Suprapubic skin (tissue), 4 donors: Measurements from ENCODE around the gene WWC1. TPM values are rescaled to one million over a fixed set of nuclear protein-coding genes. Genes with fewer than 3 reads are reported as not detected.

Experiments
- DNase-seq, 2 donors: peaks; one replicate each; pipeline ENCODE4 v3.0.0-alpha.2; 2019; ENCODE audit warnings: low spot score in 2 of 2
- H3K27ac ChIP-seq: fragments of 200-600 bp; sonication (generic); one replicate; pipeline ENCODE4 v1.5.1; 2019
- H3K27me3 ChIP-seq: fragments of 200-600 bp; sonication (generic); one replicate; pipeline ENCODE4 v1.5.1; 2019
- H3K36me3 ChIP-seq: fragments of 200-600 bp; sonication (generic); one replicate; pipeline ENCODE4 v1.5.1; 2019
- H3K4me1 ChIP-seq: fragments of 200-600 bp; sonication (generic); one replicate; pipeline ENCODE4 v1.5.1; 2019
- H3K4me3 ChIP-seq: fragments of 200-600 bp; sonication (generic); one replicate; pipeline ENCODE4 v1.5.1; 2019; ENCODE audit warnings: mild to moderate bottlenecking
- H3K9me3 ChIP-seq: fragments of 200-600 bp; sonication (generic); one replicate; pipeline ENCODE4 v1.5.1; 2019
- EP300 ChIP-seq: sonication (generic); formaldehyde crosslinking; IDR thresholded peaks from one replicate; pipeline ENCODE4 v1.6.1; 2017; ENCODE audit warnings: antibody characterized with exemption
- POLR2A ChIP-seq, 2 donors: fragments of 450-650 bp; IDR thresholded peaks; one replicate each; pipeline ENCODE4 v1.6.1; 2017; ENCODE audit warnings: antibody characterized with exemption in 2 of 2, mild to moderate bottlenecking in 2 of 2, moderate library complexity in 2 of 2
- POLR2AphosphoS5 ChIP-seq, 3 donors: sonication (generic); formaldehyde crosslinking; IDR thresholded peaks; one replicate each; pipeline ENCODE4 v1.6.1; 2017; ENCODE audit warnings: antibody characterized with exemption in 3 of 3
- WGBS: methylation state at CpG from one replicate; pipeline ENCODE4 v1.1.5; 2018; 5-methylcytosine and 5-hydroxymethylcytosine counted together
- total RNA-seq, 4 donors: library from RNA; depleted of rRNA; stranded (reverse); fragments of >200 nt; gene quantifications; one replicate each; pipeline ENCODE4 v1.1.0, GENCODE V29; 2016
- TF ChIP-seq, protein P1 (sequence below), 2 donors: fragments of 200-600 bp in 1 of 2; fragments of 450-650 bp in 1 of 2; sonication (generic) in 1 of 2; IDR thresholded peaks; one replicate each; pipeline ENCODE4 v1.5.1; 2016 to 2019; ENCODE audit warnings: antibody characterized with exemption in 2 of 2, mild to moderate bottlenecking in 1 of 2, moderate library complexity in 1 of 2

WWC1 gene
- total RNA-seq, 4 donors from 2014 or later = 28.3 to 38.3 (median 31.6) TPM

DNA sequence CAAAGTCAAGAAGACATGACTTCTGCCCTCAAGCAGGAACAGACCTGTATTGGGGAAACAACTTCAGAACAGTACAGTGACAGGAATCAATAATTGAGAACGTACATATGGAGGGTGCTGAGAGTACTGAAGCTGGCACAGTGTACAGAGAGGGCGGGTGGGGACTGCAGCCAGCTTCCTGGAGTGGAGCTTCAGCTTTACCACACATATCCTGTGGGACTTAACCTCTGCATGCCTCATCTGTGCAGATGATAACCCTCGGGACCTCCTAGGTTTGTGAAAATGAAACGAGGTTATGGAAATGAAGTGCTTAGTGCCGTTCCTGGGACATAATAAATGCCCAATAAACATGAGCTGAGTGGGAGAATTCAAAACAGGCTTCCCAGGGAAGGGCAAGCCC, 172.8 kb downstream of the WWC1 start:
- H3K27me3 ChIP-seq = no peaks in the 10 kb centered on the region
- no peaks in the 10 kb centered on the region for H3K9me3 ChIP-seq
- DNase-seq = no peak
- TF ChIP-seq POLR2AphosphoS5 (IDR thresholded peaks at IDR 0.05) = no peak
- TF ChIP-seq, protein P1, sequence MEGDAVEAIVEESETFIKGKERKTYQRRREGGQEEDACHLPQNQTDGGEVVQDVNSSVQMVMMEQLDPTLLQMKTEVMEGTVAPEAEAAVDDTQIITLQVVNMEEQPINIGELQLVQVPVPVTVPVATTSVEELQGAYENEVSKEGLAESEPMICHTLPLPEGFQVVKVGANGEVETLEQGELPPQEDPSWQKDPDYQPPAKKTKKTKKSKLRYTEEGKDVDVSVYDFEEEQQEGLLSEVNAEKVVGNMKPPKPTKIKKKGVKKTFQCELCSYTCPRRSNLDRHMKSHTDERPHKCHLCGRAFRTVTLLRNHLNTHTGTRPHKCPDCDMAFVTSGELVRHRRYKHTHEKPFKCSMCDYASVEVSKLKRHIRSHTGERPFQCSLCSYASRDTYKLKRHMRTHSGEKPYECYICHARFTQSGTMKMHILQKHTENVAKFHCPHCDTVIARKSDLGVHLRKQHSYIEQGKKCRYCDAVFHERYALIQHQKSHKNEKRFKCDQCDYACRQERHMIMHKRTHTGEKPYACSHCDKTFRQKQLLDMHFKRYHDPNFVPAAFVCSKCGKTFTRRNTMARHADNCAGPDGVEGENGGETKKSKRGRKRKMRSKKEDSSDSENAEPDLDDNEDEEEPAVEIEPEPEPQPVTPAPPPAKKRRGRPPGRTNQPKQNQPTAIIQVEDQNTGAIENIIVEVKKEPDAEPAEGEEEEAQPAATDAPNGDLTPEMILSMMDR (IDR thresholded peaks at IDR 0.05) = no peak
- TF ChIP-seq POLR2A (IDR thresholded peaks at IDR 0.05) = no peak
- TF ChIP-seq EP300 = no peak
- H3K4me1 ChIP-seq = no peaks in the 10 kb centered on the region
- no peak overlapping the region for H3K4me3 ChIP-seq
- 50% methylated on average over 5 of the region's 5 CpGs for WGBS
- H3K27ac ChIP-seq = no peak overlapping the region
- peaks cover 9% of the 10 kb centered on the region for H3K36me3 ChIP-seq

- TF ChIP-seq POLR2AphosphoS5 (IDR thresholded peaks at IDR 0.05) (no peak), POLR2A (IDR thresholded peaks at IDR 0.05) (no peak), EP300 (no peak)
- TF ChIP-seq, protein P1 (IDR thresholded peaks at IDR 0.05) = no peak
- no peak overlapping the region for H3K27ac ChIP-seq
- no peaks in the 10 kb centered on the region for H3K9me3 ChIP-seq
- DNase-seq = no peak
- no peaks in the 10 kb centered on the region for H3K27me3 ChIP-seq
- H3K36me3 ChIP-seq = peaks cover 12% of the 10 kb centered on the region
- WGBS = 88% methylated on average over 20 of the region's 20 CpGs
- H3K4me1 ChIP-seq = no peaks in the 10 kb centered on the region
- no peak overlapping the region for H3K4me3 ChIP-seq
Observed at GRCh38 chr5:168464641-168465040, 173.2 kb downstream of the WWC1 start.

DNA sequence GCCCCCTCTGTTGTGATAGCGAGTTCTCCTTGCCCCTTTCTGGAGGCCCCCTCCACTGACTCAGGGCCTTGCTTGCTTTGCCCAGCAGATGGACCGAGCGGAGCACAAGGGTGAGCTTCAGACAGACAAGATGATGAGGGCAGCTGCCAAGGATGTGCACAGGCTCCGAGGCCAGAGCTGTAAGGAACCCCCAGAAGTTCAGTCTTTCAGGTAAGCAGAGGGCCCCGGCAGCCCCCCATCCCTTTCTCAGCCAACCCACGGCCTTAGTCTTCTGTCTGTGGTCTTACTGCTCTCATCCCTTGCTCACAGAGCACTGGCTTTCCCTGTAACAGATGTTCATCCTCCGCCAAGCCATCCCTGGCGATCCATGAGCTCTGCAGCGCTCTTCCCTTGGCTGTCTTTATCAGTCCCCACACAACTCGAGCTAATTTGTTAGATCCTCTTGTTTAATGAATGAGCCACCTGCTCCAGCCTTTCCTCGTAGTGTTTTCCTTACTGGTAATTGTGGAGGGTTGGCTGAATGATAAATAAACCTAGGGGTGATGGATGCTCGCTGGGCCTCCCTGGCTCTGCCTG, 176.4 kb downstream of the WWC1 start:
- no peak for TF ChIP-seq POLR2A (IDR thresholded peaks at IDR 0.05)
- TF ChIP-seq POLR2AphosphoS5 (IDR thresholded peaks at IDR 0.05) = no peak
- no peaks in the 10 kb centered on the region for H3K9me3 ChIP-seq
- peaks cover 5% of the 10 kb centered on the region for H3K4me1 ChIP-seq
- H3K27me3 ChIP-seq = no peaks in the 10 kb centered on the region
- DNase-seq = no peak
- H3K4me3 ChIP-seq = no peak overlapping the region
- no peak overlapping the region for H3K27ac ChIP-seq
- H3K36me3 ChIP-seq = peaks cover 12% of the 10 kb centered on the region
- WGBS = 84% methylated on average over 12 of the region's 12 CpGs

- 84% methylated on average over 8 of the region's 8 CpGs for WGBS
- Histone ChIP-seq H3K27ac (no peak overlapping the region), H3K36me3 (peaks cover 12% of the 10 kb centered on the region), H3K27me3 (no peaks in the 10 kb centered on the region), H3K4me1 (peaks cover 5% of the 10 kb centered on the region), H3K4me3 (no peak overlapping the region), H3K9me3 (no peaks in the 10 kb centered on the region)
- DNase-seq = no peak
- no peak for TF ChIP-seq EP300
- TF ChIP-seq, protein P1 (IDR thresholded peaks at IDR 0.05) = no peak
- TF ChIP-seq POLR2AphosphoS5 (IDR thresholded peaks at IDR 0.05) = no peak
- no peak for TF ChIP-seq POLR2A (IDR thresholded peaks at IDR 0.05)
Observed at GRCh38 chr5:168468836-168469235, 177.4 kb downstream of the WWC1 start.

- Histone ChIP-seq H3K27me3 (no peaks in the 10 kb centered on the region), H3K27ac (no peak overlapping the region), H3K4me3 (no peak overlapping the region), H3K36me3 (peaks cover 8% of the 10 kb centered on the region), H3K9me3 (no peaks in the 10 kb centered on the region), H3K4me1 (peaks cover 5% of the 10 kb centered on the region)
- no peak for TF ChIP-seq POLR2AphosphoS5 (IDR thresholded peaks at IDR 0.05)
- TF ChIP-seq POLR2A (IDR thresholded peaks at IDR 0.05) = no peak
- TF ChIP-seq EP300 = no peak
- TF ChIP-seq, protein P1 (IDR thresholded peaks at IDR 0.05) = no peak
- WGBS = 91% methylated on average over 3 of the region's 3 CpGs
- DNase-seq = no peak
Observed at GRCh38 chr5:168469816-168470215, 178.4 kb downstream of the WWC1 start.

DNA sequence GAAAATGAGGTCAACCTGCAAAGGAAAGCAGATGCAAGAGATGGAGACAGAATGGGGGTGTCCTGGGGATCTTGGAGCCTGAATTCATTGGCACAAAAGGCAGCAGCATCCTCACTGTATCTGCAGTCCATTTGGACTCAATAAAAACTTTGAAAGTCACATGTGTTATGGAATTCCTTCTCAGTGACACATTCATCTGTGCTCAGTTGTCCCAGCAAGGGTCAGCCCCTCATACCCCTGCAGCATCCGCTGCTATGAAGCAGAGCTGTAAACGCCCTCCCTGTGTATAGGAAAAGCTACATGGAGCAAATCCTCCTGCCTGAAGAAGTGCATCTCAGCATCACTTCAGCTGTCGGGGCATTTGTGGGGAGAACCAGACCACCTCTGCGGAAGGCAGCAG, 180.3 kb downstream of the WWC1 start:
- Histone ChIP-seq H3K4me1 (peaks cover 5% of the 10 kb centered on the region), H3K36me3 (peaks cover 7% of the 10 kb centered on the region), H3K27ac (no peak overlapping the region), H3K27me3 (no peaks in the 10 kb centered on the region), H3K4me3 (no peak overlapping the region), H3K9me3 (no peaks in the 10 kb centered on the region)
- no peak for TF ChIP-seq POLR2AphosphoS5 (IDR thresholded peaks at IDR 0.05)
- TF ChIP-seq, protein P1 (IDR thresholded peaks at IDR 0.05) = no peak
- 79% methylated on average over 4 of the region's 4 CpGs for WGBS
- no peak for DNase-seq
